ENCODE results near the gene VPS26C.

DNA sequence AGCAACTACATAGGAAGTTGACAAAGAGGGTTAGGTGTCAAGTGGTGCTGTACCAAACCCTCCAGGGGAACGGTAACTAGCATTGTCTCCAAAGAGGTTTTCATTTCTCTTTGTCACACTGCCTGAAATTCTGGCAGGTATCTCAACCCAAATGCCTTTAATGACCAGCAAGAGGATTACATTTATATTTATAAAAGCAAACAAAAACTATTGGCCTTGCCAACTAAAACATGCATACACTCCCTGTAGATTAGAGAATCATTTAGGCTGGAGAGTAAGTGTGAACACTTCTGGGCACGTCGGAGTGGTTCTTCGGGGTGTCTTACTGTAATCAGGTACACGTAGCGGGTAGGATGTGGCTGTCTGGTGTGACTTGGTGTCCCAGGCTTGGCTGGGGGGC is 84.9 kb downstream of the VPS26C start:
- TF ChIP-seq, protein P1, sequence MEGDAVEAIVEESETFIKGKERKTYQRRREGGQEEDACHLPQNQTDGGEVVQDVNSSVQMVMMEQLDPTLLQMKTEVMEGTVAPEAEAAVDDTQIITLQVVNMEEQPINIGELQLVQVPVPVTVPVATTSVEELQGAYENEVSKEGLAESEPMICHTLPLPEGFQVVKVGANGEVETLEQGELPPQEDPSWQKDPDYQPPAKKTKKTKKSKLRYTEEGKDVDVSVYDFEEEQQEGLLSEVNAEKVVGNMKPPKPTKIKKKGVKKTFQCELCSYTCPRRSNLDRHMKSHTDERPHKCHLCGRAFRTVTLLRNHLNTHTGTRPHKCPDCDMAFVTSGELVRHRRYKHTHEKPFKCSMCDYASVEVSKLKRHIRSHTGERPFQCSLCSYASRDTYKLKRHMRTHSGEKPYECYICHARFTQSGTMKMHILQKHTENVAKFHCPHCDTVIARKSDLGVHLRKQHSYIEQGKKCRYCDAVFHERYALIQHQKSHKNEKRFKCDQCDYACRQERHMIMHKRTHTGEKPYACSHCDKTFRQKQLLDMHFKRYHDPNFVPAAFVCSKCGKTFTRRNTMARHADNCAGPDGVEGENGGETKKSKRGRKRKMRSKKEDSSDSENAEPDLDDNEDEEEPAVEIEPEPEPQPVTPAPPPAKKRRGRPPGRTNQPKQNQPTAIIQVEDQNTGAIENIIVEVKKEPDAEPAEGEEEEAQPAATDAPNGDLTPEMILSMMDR (IDR thresholded peaks at IDR 0.05), result no peak
- TF ChIP-seq POLR2A (IDR thresholded peaks at IDR 0.05), result no peak

All from right lobe of liver (tissue), 4 donors.